Activated naive CD4-positive, alpha-beta T cell (primary cell): Measurements from ENCODE around the gene USP3.

Source experiments
- DNase-seq, 4 experiments: peaks; one replicate each; lab custom pipeline; 2025; lab: John Stamatoyannopoulos, UW

Gene USP3

DNA sequence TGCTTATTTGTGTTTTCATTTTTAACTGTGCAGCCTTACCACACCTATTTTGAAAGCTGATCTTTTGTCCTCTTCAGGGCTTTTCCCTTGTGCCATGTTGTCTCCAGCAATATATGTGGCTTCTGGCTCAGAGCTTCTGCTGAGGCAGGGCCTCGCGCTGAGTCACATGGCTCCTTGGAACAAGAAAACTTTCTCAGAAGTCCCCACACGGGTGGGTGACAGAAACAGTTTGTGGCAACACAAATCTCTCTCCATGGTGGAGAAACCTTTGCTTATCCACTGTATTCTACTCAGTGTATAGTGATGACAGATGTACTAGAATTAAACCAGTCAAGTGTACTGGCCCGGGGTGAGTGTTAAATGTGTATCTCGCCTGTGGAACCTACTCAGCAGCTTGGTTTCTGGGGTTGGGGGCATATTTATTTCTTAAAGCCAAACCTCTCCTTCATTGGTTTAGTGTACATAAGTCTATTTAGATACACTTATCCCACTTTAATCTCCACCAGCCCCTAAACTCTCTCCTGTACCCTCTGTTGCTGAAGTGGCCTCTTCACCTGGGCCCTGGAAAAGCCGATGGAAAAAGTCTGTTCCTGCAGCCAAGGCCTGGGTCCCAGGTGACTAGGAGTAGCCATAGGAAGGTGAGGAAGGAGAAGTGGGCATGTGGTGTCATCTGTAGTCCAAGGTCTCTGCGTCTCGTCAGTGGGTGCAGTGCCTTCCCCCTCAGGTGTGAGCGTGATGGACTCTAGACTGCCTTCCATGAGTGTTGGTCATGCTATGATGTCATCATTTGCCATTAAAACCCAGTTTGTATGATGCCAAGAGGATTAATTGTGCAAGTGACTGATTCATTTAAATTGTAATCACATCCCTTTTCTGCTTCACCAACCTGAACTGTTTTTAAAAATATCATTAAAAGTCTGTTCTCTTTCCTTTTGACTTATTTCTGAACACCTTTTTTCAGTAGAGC is 89.6 kb downstream of the USP3 start:
- DNase-seq = no peak

DNA sequence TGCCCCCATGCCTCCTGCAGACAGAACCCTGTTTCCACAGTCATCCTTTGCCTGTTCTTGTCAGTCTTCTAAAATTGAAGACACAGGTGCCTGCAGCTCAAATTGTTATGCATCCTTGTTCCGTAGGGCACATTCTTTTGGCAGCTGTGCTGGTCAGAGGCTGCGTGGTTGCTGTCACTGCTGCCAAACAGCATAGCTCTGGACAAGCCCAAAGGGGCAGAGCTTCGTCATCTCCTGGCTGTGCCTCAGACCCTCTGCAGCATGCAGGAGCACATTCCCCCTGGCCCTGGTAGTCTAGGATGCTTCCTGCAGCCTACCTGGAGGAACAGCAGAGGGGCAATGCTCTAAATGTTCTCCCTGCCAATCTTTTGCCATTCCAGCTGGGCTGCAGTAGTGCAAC is 90.7 kb downstream of the USP3 start:
- DNase-seq = no peak

DNA sequence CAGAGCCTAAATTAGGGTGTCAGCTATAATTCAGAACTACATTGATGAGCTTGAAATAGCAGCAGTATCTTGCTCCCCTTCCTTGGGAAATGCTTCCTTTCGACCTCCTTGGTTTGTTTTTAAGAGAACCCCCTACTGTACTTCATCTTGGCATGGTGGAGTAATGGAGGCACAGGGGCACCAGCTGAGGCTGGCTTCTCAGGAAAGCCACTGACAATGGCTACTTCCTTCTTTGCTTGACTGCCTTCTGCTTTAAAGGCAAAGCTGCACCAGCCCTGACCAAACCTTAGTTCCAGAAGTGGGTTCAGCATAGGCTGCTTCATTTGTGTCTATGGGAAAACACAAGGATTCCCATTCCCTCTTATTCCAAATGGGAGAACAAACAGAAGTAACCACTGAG is 91.3 kb downstream of the USP3 start:
- DNase-seq = no peak

DNA sequence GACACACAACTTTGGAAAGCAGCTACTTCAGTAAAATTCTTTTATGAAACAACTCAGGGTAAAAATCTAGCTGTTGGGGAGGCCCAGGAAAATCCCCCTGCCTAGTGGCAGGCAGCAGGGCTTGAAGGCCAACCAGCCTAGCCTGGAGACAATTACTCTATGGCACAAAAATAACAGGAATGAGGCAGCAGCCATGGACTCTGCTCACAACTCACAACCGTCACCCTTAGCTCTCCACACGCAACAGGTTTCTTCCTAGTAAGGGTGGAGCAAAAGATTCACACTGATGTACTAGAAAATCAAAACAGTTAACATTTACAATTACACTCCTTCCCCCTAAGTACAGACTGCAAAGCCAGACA is 92.3 kb downstream of the USP3 start:
- no peak for DNase-seq

DNA sequence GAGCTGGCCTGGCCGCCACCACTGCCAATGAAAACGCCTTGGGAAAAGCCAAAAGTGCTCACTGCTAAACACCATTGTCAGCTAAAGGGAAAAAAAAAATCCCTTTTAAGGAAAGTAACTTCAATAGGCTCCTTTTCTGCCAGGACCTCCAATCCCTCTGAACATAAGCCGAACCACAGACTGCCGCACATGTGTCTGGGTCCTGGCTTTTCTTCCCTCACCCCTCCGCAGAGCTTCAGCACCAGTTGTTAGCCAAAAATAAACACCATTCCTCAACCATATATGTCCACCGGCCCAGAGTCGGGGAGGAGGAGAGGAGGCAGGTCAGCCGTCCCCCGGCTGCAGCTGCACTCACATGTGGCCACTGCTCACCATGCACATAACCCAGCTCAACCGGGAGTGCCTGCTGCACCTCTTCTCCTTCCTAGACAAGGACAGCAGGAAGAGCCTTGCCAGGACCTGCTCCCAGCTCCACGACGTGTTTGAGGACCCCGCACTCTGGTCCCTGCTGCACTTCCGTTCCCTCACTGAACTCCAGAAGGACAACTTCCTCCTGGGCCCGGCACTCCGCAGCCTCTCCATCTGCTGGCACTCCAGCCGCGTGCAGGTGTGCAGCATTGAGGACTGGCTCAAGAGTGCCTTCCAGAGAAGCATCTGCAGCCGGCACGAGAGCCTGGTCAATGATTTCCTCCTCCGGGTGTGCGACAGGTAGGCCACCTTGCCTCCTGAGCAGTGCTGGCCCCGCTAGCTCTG is 92.8 kb downstream of the USP3 start, which contains the start of gene FBXL22:
Gene FBXL22, plus strand, starts transcription at position 350 of the 753 bp plus-strand sequence. Its CDS starts 6 bp downstream, at position 356.
- no peak for DNase-seq

DNA sequence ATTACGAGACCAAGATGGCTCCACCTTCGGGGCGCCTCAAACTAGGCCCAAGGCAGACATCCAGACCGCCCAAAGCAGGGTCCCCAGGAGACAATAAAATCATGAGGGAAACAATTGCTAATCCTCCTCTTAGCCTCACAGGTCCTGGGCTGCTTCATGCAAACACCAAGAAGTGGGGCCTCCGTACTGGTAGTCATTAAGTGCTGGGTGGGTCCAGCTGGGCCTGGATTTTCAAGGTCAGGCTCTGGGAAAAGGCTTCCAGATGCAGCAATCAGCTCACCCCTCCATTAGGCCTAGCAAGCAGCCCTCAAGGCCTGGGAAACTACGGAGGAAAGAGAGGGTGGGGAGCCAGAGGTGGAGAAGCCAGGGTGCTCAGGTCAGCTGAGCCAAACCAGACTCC is 93.4 kb downstream of the USP3 start:
- no peak for DNase-seq

DNA sequence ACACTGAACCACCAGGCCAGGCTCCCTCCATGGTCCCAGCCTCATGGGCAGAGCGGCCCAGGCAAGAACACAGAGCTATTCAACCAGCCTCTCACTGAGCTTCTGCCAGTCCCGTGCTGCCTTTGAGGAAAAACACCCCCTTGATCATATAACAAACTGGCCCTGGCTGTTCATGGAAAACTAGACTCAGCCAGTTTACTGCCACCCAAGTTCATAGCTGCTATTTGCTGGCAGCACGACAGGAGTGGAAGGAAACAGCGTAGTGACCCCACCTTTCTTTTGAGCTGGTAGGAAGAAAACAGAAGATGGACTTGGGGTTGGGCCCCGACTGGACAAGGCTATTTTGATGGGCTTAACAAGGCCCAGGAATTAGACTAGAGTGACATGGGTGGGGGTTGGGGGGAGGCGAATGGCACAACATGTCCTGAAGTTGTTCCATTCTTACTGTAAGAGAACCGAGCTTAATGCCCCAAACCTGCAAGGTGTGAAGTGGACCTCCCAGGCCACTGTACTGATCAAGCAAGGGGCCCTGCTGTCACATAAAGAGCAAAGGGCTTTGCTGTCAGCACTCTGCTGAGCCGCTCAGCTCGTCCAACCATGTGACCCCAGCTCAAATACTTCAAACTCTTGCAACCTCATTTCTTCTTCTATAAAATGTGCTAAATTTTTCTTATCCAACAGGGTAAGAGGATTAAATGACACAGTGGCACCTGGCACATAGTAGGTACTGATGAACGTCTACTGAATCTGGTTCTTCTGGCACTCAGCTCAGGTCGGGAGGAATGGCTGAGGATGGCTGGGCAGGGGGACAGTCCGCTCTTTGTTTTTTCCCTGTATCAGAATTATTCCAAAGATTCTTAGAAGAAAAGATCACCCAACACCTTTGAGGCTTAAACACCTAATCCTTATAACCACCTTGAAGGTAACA is 94.3 kb downstream of the USP3 start:
- DNase-seq = no peak

DNA sequence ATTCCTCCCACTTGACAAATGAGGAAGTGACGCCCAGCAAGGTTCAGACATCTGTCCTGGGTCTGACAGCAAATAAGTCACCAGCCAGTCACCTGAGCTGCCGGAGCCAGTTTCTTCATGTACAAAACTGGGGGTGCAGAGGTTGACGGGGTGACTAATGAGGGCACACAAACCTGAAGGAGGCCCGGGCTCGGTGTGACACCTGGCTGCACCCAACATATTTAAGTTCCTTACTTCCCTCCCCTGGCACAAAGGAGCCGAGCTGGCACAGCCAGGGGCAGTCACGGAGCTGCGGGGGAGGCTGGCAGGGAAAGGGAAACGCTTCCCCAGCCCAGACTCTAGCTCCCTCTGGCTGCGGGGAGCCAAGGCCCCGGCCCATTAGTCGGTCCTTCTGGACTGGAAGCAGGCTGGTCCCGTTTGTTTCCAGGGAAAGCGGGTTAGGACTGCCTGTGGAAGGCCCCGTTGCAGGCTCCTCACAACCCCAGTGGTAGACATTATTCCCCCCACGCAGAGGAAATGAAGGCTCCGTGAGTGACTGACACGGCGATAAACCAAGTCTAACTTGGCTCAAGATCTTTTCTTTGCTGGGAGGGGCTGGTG is 95.1 kb downstream of the USP3 start:
- peak in 1 of 4 experiments; percentile 24 for DNase-seq

DNA sequence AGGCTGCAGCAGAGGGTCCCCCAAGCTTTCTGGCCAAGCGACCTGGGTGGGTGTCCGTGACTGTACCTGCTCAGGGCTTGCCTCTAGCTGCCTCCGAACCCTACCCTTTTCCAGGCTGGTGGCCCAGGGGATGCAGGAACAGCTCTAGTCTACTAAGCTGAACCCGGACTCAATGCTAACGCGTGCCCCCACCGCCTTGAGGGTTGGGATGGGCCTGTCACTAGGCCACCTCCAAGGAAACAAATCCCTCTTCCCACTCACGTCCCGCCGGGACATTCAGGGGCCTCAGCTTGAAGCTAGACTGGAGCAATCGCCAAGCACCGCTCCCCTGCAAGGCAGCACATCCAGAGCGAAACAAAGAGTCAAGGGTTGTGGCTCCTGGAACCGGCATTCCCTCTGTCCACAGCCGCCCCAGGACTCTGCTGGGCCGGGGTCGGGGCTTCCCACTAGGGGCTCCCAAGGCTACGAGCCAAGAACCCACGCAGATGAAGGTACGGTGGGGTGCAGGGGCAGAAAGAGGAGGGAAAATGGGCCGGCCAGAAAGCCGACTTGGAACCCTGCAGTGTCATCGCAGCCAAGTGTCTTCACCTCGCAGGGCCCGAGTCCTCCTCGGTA is 95.7 kb downstream of the USP3 start:
- DNase-seq = no peak

DNA sequence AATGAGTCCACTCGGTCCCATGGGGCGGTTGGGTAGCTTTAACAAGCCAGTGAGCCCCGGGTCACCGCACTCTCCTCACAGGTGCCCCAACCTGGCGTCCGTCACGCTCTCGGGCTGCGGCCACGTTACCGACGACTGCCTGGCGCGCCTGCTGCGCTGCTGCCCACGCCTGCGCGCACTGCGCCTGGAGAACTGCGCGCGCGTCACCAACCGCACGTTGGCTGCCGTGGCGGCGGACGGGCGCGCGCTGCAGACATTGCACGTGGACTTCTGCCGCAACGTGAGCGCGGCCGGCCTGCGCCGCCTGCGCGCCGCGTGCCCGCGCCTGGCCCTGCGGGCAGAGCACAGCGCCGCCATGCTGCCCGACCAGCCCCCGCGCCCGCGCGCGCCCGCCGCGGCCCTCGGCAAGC is 96.2 kb downstream of the USP3 start:
- peak; percentile 70 to 90 (median 77) for DNase-seq

DNA sequence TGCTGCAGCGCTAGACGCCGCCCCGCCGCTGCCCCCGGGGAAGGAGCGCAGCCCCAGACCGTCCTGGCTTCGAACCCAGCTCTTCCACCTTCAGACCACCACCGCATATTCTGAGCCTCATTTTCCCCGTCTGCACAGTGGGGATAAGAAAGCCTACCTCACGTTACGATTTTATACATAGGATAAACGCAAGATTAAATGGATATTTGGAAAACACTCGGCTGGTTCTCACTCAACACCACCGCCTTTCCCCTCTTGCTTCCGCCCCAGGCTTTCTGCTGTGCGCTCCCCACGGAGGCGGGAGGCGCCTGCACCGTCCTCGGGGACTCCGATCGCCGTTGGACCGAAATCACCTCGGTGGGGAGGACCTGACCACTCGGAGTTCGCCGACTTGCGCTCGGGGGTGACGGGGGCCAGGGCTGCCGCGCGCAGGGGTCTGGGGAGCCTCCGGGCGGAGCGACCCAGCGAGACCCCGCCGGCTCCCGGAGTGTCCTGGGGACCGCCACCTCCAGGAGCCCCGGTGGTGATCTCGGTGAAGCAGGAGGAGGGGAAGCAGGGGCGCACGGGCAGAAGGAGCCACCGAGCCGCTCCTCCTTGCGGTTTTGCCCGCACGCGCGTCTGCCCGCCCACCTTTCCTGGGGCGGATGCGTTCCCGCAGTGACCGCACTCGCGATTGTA is 96.8 kb downstream of the USP3 start:
- peak in 2 of 4 experiments; percentile 29 to 51 for DNase-seq

DNA sequence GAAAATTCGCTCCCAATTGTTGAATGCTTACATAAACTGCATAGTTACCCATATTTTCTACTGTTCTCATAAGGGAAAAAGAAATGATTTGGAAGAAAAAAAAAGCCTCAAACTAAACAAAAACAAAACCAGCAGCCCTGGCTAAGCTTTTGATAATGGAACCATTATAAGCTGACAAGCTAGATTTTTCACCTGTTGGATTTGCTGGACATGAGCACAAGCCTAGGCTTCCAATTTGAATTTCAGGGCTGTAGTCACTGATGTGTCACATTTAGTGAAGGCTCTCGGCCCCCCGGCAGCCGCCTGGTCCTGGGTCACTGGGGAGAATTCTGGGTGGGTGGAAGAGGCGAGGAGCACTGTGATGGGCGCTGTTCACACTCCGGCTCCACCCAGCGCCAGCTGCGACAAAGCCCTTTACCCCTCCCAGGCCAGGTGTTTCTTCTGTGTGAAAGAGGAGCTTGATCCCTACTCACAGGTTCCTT is 97.4 kb downstream of the USP3 start:
- DNase-seq = no peak

DNA sequence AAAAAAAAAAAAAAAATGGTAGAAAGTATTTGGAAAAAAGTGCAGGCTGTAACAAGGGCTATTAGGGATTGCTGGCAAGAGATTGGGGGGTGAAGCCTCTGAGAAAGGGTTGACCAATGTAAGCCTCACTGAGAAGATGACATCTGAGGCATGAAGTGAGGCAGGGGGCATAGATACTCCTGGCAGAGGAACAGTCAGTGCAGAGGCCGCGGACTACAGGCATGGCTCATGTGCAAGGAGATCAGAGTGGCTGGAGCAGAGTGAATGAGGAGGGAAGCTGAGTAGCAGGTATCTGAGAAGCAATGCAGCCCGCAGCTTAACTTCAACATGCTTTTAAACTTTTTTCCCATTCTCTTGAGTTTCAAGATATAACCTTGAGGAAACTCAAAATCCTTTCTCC is 98.2 kb downstream of the USP3 start:
- no peak for DNase-seq

DNA sequence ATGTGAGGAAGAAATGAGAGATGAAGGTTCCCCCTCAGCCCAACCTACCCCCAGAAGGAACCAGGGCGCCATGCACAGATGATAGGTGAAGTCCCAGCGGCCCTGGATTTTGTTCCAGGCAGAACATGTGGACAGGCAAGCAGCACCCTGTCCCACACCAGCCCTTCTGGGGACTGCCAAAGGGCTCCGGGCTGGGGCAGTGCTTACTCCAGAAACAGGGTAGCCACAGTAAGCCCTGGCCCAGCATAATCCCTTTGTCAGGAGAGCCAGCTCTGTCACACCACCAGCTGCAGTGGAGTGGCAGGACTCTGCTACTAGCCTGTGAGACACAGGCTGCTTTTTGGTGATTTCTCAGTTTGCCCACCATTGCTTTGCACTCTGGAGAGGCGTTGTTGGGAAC is 99.1 kb downstream of the USP3 start:
- no peak for DNase-seq

DNA sequence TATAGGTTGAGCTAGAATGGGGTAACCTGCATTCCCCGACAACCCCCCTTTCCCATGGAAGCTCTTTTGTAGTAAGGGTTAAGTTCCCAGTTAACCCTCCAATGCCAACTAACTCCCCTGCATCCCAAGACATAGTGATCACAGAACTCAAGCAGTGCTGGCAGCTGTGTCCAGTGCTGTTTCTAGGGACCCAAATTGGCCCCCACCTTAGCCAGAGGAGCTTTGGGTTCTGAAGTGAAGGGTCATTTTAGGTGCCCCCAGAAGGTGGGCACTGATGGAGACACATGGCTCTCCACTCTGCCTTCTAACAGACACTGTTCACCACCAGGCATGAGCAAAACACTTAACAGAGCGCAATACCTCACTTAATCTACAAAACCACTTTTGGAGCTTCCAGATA is 99.9 kb downstream of the USP3 start:
- DNase-seq = no peak

DNA sequence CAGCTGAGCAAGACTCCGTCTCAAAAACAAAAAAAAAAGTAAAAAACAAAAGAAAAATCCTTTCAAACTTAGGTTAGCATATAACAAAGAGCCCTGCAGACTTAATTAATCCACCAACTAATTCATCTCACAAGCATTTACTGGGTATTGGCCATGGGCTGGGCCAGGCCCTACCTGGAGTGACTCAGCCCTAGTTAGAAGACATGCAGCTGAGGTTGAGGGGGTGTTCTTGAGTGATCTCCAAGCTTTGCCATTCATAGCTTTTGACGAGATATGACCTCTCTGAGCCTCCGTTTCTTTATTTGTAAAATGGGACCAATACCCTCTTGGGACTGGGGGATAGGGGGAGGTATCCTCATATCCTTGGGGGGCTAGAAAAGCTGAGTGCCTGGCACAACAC is 100.6 kb downstream of the USP3 start:
- no peak for DNase-seq

DNA sequence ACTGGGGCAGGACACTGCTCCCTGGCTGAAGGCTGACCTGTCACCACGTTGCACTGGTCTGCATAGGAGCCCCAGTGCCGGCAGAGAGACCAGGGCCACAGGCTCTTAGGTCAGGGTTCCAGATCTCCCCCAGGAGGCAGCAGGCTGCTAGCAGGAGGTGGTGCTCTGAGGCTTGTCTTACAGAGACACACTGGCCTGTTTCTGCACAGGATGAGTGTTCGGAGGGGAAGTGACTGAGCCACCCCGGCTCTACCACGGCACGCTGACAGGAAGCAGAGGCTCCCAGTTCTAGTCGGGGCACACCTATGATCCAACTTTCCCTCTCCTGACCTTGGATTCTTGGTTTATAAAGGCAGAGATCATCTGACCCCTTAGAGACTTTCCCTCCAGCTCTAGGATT is 101.4 kb downstream of the USP3 start:
- peak in 2 of 4 experiments; percentile 37 to 46 for DNase-seq

DNA sequence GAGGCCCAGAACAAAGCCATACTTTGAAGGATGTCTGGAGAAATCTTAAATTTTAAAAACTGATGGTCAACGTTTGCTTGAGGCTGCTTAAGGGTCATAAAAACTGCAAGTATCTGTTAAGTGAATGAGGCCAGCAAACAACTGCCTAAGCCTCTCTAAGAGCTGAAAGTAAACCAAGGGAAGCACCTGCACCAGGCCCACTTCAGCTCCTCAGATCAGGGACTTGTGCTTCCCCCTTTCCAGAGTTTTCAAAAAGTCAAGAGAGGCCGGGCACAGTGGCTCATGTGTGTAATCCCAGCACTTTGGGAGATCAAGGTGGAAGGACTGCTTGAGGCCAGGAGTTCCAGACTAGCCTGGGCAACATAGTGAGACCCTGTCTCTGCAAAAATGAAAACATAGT is 101.9 kb downstream of the USP3 start:
- DNase-seq = no peak

DNA sequence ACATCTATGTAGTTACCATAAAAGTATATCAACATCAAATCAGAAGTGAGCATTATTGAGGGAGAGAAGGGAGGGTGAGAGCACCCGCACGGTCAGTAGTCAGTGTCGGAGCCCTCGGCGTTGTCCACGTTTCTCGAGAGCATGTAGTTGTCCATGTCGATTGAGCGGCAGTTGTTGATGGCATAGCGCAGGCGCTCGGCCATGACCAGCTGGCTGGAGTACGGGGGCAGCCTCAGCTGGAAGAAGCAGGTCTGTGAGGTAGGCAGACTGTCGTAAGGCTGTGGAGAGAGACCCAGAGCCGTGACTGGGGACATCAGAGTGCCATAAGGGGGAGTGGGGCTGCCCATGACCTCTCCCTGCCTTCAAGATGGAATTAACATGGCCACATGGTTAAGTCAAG is 104.6 kb downstream of the USP3 start:
- no peak for DNase-seq

DNA sequence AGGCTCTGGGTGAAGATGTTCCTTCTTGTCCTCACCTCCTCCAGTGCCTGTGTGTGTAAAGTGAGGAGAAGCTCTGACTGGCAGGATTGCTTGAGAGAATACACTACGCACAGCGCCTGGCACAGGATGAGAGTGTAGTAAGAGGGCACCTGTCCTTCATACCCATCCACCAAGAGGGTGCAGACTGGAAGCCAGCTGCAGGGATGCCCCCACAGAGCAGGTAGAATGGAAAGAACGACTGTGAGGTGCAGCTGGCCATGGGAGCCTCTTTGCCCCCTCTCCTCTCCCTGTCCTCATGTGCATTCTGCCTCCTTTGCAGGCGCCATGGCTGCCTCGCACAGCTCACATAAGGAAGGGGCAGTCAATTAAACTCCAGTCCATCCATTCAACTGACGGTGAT is 105.1 kb downstream of the USP3 start:
- DNase-seq = no peak
